ENCODE results near the gene VPS26B.

DNA sequence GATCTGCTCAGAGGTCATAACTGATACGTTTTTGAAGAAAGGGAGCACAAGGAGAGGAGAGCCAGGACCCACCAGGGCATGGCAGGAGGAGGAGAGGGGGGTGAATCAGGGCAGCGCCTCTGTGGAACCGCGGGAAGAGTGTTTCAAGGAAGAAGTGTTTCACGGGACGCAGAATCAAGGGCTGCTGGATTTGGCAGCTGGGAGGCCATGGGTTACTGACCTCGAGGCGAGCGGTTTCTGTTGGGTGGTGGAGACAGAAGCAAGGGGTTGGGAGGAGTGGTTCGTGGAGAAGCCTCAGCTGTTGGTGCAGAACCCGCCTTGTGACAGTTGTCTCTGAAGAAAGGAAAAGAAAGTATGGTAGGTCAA lies 13.1 kb downstream of the VPS26B start:
- TF ChIP-seq, protein P1, sequence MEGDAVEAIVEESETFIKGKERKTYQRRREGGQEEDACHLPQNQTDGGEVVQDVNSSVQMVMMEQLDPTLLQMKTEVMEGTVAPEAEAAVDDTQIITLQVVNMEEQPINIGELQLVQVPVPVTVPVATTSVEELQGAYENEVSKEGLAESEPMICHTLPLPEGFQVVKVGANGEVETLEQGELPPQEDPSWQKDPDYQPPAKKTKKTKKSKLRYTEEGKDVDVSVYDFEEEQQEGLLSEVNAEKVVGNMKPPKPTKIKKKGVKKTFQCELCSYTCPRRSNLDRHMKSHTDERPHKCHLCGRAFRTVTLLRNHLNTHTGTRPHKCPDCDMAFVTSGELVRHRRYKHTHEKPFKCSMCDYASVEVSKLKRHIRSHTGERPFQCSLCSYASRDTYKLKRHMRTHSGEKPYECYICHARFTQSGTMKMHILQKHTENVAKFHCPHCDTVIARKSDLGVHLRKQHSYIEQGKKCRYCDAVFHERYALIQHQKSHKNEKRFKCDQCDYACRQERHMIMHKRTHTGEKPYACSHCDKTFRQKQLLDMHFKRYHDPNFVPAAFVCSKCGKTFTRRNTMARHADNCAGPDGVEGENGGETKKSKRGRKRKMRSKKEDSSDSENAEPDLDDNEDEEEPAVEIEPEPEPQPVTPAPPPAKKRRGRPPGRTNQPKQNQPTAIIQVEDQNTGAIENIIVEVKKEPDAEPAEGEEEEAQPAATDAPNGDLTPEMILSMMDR (conservative IDR thresholded peaks at IDR 0.05), result no peak
- no peak for TF ChIP-seq EZH2 (IDR thresholded peaks at IDR 0.05; ENCODE audit: low read depth)

Data from PC-9 (cell line).